Measurements from ENCODE around the gene HSPE1.
"Not testable (repeated sequence)": the region's sequence is repeated elsewhere in the genome, so short reads cannot be mapped to it uniquely, and the experiment has no call there.

HSPE1 gene

DNA sequence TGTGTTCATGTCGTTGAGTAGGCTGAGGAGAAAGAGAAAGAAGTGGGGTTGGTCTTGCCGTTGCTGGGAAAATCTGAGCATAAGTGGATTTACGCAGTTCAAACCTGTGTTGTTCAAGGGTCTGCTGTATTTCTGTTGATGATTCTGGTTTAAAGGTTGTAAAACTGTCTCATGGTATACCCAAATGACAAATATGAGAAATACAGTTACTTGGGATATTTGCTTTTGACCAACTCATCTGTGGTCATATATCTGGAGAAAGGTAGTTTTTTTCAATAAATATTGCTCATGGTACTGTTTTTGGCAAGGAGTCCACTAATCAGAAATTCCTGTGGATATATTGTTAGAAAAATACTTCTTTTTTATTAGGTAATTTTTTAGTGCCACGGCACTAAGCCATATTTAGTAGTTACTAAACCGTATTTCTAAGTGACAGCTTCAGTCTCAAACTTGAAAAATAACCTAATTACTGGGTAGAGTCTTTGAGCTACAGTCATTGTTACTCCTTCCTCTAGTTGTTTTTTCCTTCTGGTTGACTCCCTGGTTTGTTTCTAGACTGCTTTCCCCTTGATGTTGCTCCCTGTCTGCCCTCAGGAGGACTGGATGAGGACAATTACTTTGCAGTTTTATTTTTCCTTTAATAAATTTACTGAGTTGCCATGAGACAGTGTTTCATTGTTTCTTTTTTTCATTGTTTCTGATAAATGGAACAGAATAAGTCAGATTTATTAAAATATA lies 47.2 kb downstream of the HSPE1 start:
- intact Hi-C loops (cut with DNase I) = no loop called here

DNA sequence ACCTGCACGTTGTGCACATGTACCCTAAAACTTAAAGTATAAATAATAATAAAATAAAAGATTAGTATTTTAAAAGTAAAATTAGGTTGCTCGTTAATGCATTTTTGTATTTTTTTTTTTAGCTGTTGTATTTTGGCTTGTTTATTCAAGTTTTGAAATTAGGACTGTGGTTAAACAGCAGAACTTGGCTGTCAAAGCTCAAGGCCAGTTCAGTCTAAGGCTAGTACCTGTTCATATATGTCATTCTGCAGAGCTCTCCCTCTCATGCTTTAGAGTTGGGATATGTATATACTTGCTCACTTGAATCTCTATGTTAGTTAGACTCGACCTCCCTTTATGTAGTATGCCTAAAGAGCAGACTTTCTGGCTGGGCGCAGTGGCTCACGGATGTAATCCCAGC lies 48.4 kb downstream of the HSPE1 start:
- intact Hi-C loops (cut with DNase I) = no loop called here

More for the DNA sequence above, 47.2 kb downstream of the HSPE1 start:
- no peak for DNase-seq

DNA sequence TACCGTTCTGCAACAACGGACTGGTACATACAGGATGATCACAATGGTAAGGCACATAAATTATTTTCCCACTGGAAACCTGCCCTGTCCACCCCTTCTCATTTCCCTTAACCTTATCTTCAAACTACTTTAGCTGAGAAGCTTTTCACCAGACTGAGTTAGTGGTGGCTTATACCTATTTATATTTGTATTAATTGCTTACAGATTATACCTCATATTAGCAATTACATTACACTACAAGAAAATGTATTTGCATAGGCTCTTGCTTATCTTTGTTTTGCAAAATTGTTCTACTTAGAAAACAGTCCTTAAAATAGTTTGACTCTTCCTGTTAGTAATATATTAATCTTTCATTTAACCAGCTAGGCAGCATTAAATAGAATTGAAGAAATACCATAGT lies 51.1 kb downstream of the HSPE1 start:
- DNase-seq; intact Hi-C loops (cut with DNase I): not testable (repeated sequence)

More for the DNA sequence above, 48.4 kb downstream of the HSPE1 start:
- DNase-seq = no peak
